ENCODE measurements around the gene ARID1B.

The ARID1B gene

GRCh38 chr6:157198425-157199279, 421.5 kb downstream of the ARID1B start:
- no peak for DNase-seq (ENCODE audit: low read depth in 1 of 2, low spot score in 1 of 2)

- no peak for DNase-seq (ENCODE audit: low read depth in 1 of 2, low spot score in 1 of 2)
Measured at GRCh38 chr6:157200117-157200516, 422.9 kb downstream of the ARID1B start.

- DNase-seq (ENCODE audit: low read depth in 1 of 2, low spot score in 1 of 2): no peak
Measured at GRCh38 chr6:157200611-157201010, 423.4 kb downstream of the ARID1B start.

GRCh38 chr6:157201083-157201482, 423.9 kb downstream of the ARID1B start:
- no peak for DNase-seq (ENCODE audit: low read depth in 1 of 2, low spot score in 1 of 2)

GRCh38 chr6:157203312-157203744, 426.1 kb downstream of the ARID1B start:
- no peak for DNase-seq (ENCODE audit: low read depth in 1 of 2, low spot score in 1 of 2)

GRCh38 chr6:157203764-157204163, 426.6 kb downstream of the ARID1B start:
- no peak for DNase-seq (ENCODE audit: low read depth in 1 of 2, low spot score in 1 of 2)

- no peak for DNase-seq (ENCODE audit: low read depth in 1 of 2, low spot score in 1 of 2)
Measured at GRCh38 chr6:157205473-157206358, 428.5 kb downstream of the ARID1B start.

GRCh38 chr6:157206359-157206815, 429.2 kb downstream of the ARID1B start:
- no peak for DNase-seq (ENCODE audit: low read depth in 1 of 2, low spot score in 1 of 2)

GRCh38 chr6:157207521-157208076, 430.4 kb downstream of the ARID1B start:
- DNase-seq (ENCODE audit: low read depth in 1 of 2, low spot score in 1 of 2): no peak

- no peak for DNase-seq (ENCODE audit: low read depth in 1 of 2, low spot score in 1 of 2)
Measured at GRCh38 chr6:157209865-157210530, 432.8 kb downstream of the ARID1B start.

GRCh38 chr6:157210954-157211353, 433.8 kb downstream of the ARID1B start:
- DNase-seq (ENCODE audit: low read depth in 1 of 2, low spot score in 1 of 2): no peak

GRCh38 chr6:157211603-157212455, 434.7 kb downstream of the ARID1B start:
- DNase-seq (ENCODE audit: low read depth in 1 of 2, low spot score in 1 of 2): no peak

- no peak for DNase-seq (ENCODE audit: low read depth in 1 of 2, low spot score in 1 of 2)
Measured at GRCh38 chr6:157213426-157213825, 436.2 kb downstream of the ARID1B start.

GRCh38 chr6:157213907-157214565, 436.9 kb downstream of the ARID1B start:
- no peak for DNase-seq (ENCODE audit: low read depth in 1 of 2, low spot score in 1 of 2)

GRCh38 chr6:157215717-157216116, 438.5 kb downstream of the ARID1B start:
- DNase-seq (ENCODE audit: low read depth in 1 of 2, low spot score in 1 of 2): no peak

- DNase-seq (ENCODE audit: low read depth in 1 of 2, low spot score in 1 of 2): no peak
Measured at GRCh38 chr6:157216570-157216969, 439.4 kb downstream of the ARID1B start.

GRCh38 chr6:157217198-157217893, 440.2 kb downstream of the ARID1B start:
- DNase-seq (ENCODE audit: low read depth in 1 of 2, low spot score in 1 of 2): no peak

- no peak for DNase-seq (ENCODE audit: low read depth in 1 of 2, low spot score in 1 of 2)
Measured at GRCh38 chr6:157217894-157218370, 440.8 kb downstream of the ARID1B start.
